22Rv1 (cell line): Measurements from ENCODE around the gene SNX4.

Experiments
- ZFX ChIP-seq: fragments of 450-650 bp; IDR thresholded peaks from 2 replicates; pipeline ENCODE4 v1.6.1; 2017; ENCODE audit warnings: antibody characterized with exemption, borderline replicate concordance
- TF ChIP-seq, protein P1 (sequence below): fragments of 450-650 bp; IDR thresholded peaks from 2 replicates; pipeline ENCODE4 v1.5.1; 2017; ENCODE audit warnings: mild to moderate bottlenecking

DNA sequence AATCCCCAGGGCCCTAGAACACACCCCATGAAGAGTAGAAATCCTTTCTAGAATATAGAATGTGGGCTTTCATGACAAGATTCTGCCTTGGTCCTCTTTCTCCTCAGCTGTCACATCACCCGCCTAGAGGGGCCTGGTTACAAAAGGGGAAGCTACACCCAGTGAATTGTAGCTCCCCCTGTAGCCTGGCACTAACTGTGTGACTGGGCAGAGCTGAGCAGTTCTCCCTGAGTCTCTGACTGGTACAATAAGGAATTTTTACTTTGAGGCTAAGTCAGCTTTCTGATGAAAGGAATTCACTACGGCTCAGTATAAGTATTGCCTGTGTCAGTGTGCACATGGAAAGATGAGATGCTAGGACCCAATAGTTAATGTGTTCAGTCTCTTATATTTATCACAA lies 116.2 kb downstream of the SNX4 start:
- TF ChIP-seq, protein P1, sequence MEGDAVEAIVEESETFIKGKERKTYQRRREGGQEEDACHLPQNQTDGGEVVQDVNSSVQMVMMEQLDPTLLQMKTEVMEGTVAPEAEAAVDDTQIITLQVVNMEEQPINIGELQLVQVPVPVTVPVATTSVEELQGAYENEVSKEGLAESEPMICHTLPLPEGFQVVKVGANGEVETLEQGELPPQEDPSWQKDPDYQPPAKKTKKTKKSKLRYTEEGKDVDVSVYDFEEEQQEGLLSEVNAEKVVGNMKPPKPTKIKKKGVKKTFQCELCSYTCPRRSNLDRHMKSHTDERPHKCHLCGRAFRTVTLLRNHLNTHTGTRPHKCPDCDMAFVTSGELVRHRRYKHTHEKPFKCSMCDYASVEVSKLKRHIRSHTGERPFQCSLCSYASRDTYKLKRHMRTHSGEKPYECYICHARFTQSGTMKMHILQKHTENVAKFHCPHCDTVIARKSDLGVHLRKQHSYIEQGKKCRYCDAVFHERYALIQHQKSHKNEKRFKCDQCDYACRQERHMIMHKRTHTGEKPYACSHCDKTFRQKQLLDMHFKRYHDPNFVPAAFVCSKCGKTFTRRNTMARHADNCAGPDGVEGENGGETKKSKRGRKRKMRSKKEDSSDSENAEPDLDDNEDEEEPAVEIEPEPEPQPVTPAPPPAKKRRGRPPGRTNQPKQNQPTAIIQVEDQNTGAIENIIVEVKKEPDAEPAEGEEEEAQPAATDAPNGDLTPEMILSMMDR, result no peak
- TF ChIP-seq ZFX, result no peak
